Trophoblast cell (in vitro differentiated cells and primary cell): ENCODE measurements around the gene LMAN1L. TPM values are rescaled to one million over a fixed set of nuclear protein-coding genes. Genes with fewer than 3 reads are reported as not detected.

Source experiments
- DNase-seq, 2 donors: peaks; one replicate each; pipeline ENCODE4 v3.0.0-alpha.2; 2016
- H2AFZ ChIP-seq: 2 replicates; pipeline ENCODE4 v1.6.1; 2013; ENCODE audit warnings: low read length, moderate library complexity, mild to moderate bottlenecking; ENCODE audit not compliant: insufficient read depth, poor library complexity
- H2AK5ac ChIP-seq: 2 replicates; pipeline ENCODE4 v1.6.1; 2013; ENCODE audit warnings: mild to moderate bottlenecking, low read length
- H2BK120ac ChIP-seq: 2 replicates; pipeline ENCODE4 v1.6.1; 2013; ENCODE audit warnings: low read length, mild to moderate bottlenecking, moderate library complexity; ENCODE audit not compliant: insufficient read depth, poor library complexity
- H2BK12ac ChIP-seq: 2 replicates; pipeline ENCODE4 v1.6.1; 2013; ENCODE audit warnings: mild to moderate bottlenecking, low read length, moderate library complexity
- H2BK5ac ChIP-seq: 2 replicates; pipeline ENCODE4 v1.6.1; 2013; ENCODE audit warnings: low read length, low read depth, moderate library complexity, mild to moderate bottlenecking; ENCODE audit not compliant: poor library complexity
- H3K14ac ChIP-seq: 2 replicates; pipeline ENCODE4 v1.6.1; 2013; ENCODE audit warnings: mild to moderate bottlenecking, low read length
- H3K18ac ChIP-seq: 2 replicates; pipeline ENCODE4 v1.6.1; 2013; ENCODE audit warnings: mild to moderate bottlenecking, low read length
- H3K23ac ChIP-seq: 2 replicates; pipeline ENCODE4 v1.6.1; 2013; ENCODE audit warnings: low read length
- H3K27ac ChIP-seq: 2 replicates; pipeline ENCODE4 v1.5.1; 2013; ENCODE audit warnings: low read depth, mild to moderate bottlenecking, inconsistent platforms, low read length, moderate library complexity
- H3K27me3 ChIP-seq: 2 replicates; pipeline ENCODE4 v1.6.1; 2013; ENCODE audit warnings: inconsistent platforms, mild to moderate bottlenecking, low read length, moderate library complexity; ENCODE audit not compliant: insufficient read depth
- H3K36me3 ChIP-seq, 2 experiments: 1 replicate in 1 of 2; 2 replicates in 1 of 2; pipeline ENCODE4 v1.6.1; 2013; ENCODE audit warnings: low read length in 2 of 2, mild to moderate bottlenecking in 2 of 2, moderate library complexity in 1 of 2; ENCODE audit not compliant: insufficient read depth in 2 of 2, control insufficient read depth in 1 of 2
- H3K4ac ChIP-seq: 2 replicates; pipeline ENCODE4 v1.6.1; 2013; ENCODE audit warnings: low read depth, mild to moderate bottlenecking, low read length, moderate library complexity
- H3K4me1 ChIP-seq, 2 experiments: 1 replicate in 1 of 2; 2 replicates in 1 of 2; pipeline ENCODE4 v1.6.1; 2013; ENCODE audit warnings: low read length in 2 of 2, mild to moderate bottlenecking in 2 of 2, moderate library complexity in 1 of 2; ENCODE audit not compliant: insufficient read depth in 2 of 2, control insufficient read depth in 1 of 2
- H3K4me2 ChIP-seq: 2 replicates; pipeline ENCODE4 v1.6.1; 2013; ENCODE audit warnings: inconsistent platforms, mild to moderate bottlenecking, low read length, moderate library complexity
- H3K4me3 ChIP-seq: 2 replicates; pipeline ENCODE4 v1.5.1; 2013; ENCODE audit warnings: mild to moderate bottlenecking, low read depth, low read length, inconsistent platforms
- H3K79me1 ChIP-seq: one replicate; pipeline ENCODE4 v1.6.1; 2013; ENCODE audit warnings: low read length
- H3K79me2 ChIP-seq: 2 replicates; pipeline ENCODE4 v1.6.1; 2013; ENCODE audit warnings: low read length, mild to moderate bottlenecking; ENCODE audit not compliant: control insufficient read depth, insufficient read depth, poor library complexity
- H3K9ac ChIP-seq: 2 replicates; pipeline ENCODE4 v1.6.1; 2013; ENCODE audit warnings: mild to moderate bottlenecking, low read length
- H3K9me3 ChIP-seq: 2 replicates; pipeline ENCODE4 v1.6.1; 2013; ENCODE audit warnings: low read depth, mild to moderate bottlenecking, control low read depth, inconsistent platforms, low read length; ENCODE audit not compliant: insufficient read depth
- H4K12ac ChIP-seq: 2 replicates; pipeline ENCODE4 v1.6.1; 2013; ENCODE audit warnings: low read depth, mild to moderate bottlenecking, low read length, moderate library complexity
- H4K8ac ChIP-seq: 2 replicates; pipeline ENCODE4 v1.6.1; 2013; ENCODE audit warnings: low read depth, mild to moderate bottlenecking, low read length, moderate library complexity
- H4K91ac ChIP-seq: one replicate; pipeline ENCODE4 v1.6.1; 2013; ENCODE audit warnings: low read depth, mild to moderate bottlenecking, low read length, moderate library complexity
- WGBS: extraction: QIAGEN DNeasy Blood & Tissue Kit; methylation state at CpG from one replicate; pipeline ENCODE4 v1.1.7; 2013; ENCODE audit warnings: missing lambda C conversion rate; ENCODE audit not compliant: insufficient read length, insufficient coverage; ENCODE audit errors: extremely low coverage; 5-methylcytosine and 5-hydroxymethylcytosine counted together
- polyA plus RNA-seq: library from polyadenylated mRNA; stranded (reverse); fragments of 200-250 nt; gene quantifications from 2 replicates; pipeline ENCODE4 v1.2.3, GENCODE V29; 2013

The LMAN1L gene
- not detected in 2 replicates for polyA plus RNA-seq

DNA sequence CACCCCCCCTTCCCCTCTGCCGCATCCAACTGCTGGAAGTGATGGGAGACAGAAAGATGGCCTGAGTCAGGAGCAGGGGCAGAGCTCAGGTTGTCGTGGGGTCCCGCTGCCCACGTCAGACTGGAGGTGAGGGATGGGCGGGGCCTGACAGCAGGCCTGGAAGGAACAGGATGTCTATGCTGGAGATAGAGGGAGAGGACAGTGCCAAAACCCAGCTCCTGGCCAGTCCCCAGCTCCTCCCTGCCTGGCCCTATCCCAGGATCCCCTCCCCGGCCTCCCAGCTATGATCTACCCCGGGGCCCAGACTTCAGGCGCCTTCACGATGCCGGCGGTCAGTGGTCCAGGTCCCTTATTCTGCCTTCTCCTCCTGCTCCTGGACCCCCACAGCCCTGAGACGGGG, at the start of gene LMAN1L:
Gene LMAN1L (plus strand): TSS at position 303 of the 400 bp plus-strand sequence. CDS start 20 bp downstream, at position 323.
- Histone ChIP-seq H3K23ac (no peak within 1 kb of the TSS), H3K9me3 (peaks cover 2% of the 10 kb centered on the region), H2BK5ac (no peak within 1 kb of the TSS), H3K4me3 (no peak within 1 kb of the TSS), H3K9ac (no peak within 1 kb of the TSS), H2BK120ac (no peak within 1 kb of the TSS), H3K79me2 (no peaks in the 10 kb centered on the region), H2AK5ac (no peak within 1 kb of the TSS), H2BK12ac (no peak within 1 kb of the TSS), H3K4me2 (no peak within 1 kb of the TSS), H3K4ac (no peak within 1 kb of the TSS), H3K27ac (no peak within 1 kb of the TSS), H2AFZ (no peak within 1 kb of the TSS), H3K18ac (no peak within 1 kb of the TSS), H3K4me1 (peaks cover 6 to 9% of the 10 kb centered on the region in 2 experiments), H4K8ac (no peak within 1 kb of the TSS), H3K36me3 (no peaks in the 10 kb centered on the region), H4K12ac (no peak within 1 kb of the TSS), H3K14ac (no peak within 1 kb of the TSS), H3K27me3 (no peaks in the 10 kb centered on the region), H3K79me1 (no peaks in the 10 kb centered on the region), H4K91ac (no peak within 1 kb of the TSS)
- DNase-seq: no peak
- WGBS: no CpG with 5 or more reads among the region's 12 CpGs

DNA sequence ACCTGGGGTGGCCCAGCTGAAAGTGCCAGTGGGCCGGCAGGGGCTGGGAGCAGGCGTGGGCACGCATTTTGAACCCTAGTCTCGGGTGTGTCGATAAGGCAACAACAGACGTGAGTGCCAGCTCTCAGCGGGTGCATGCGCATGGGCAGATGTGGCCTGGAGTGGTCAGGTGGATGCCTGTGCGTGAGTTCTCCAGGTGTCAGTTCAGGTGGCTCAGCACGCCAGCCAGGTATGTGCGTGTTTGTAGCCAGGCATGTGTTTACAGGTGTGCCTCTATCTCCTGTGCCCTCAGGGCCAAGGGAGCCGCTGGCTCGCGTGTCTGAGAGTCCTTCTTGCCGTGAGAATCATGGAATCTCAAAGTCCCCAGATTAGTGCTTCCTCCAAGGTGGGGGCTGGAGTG, 49.2 kb upstream of the LMAN1L start:
- no CpG with 5 or more reads among the region's 15 CpGs for WGBS
- Histone ChIP-seq H2BK12ac (no peak overlapping the region), H3K4me1 (peaks cover 0 to 4% of the 10 kb centered on the region in 2 experiments), H4K8ac (no peak overlapping the region), H2AFZ (no peak overlapping the region), H3K4me3 (no peak overlapping the region), H3K4me2 (no peak overlapping the region), H3K79me2 (no peaks in the 10 kb centered on the region), H3K4ac (no peak overlapping the region), H3K23ac (no peak overlapping the region), H3K9me3 (no peaks in the 10 kb centered on the region), H3K79me1 (no peaks in the 10 kb centered on the region), H3K18ac (no peak overlapping the region), H3K9ac (no peak overlapping the region), H4K12ac (no peak overlapping the region), H2BK5ac (no peak overlapping the region), H2BK120ac (no peak overlapping the region), H2AK5ac (no peak overlapping the region), H3K36me3 (no peaks in the 10 kb centered on the region), H3K14ac (no peak overlapping the region), H3K27me3 (no peaks in the 10 kb centered on the region), H4K91ac (no peak overlapping the region), H3K27ac (no peak overlapping the region)
- DNase-seq: peak; percentile 99

DNA sequence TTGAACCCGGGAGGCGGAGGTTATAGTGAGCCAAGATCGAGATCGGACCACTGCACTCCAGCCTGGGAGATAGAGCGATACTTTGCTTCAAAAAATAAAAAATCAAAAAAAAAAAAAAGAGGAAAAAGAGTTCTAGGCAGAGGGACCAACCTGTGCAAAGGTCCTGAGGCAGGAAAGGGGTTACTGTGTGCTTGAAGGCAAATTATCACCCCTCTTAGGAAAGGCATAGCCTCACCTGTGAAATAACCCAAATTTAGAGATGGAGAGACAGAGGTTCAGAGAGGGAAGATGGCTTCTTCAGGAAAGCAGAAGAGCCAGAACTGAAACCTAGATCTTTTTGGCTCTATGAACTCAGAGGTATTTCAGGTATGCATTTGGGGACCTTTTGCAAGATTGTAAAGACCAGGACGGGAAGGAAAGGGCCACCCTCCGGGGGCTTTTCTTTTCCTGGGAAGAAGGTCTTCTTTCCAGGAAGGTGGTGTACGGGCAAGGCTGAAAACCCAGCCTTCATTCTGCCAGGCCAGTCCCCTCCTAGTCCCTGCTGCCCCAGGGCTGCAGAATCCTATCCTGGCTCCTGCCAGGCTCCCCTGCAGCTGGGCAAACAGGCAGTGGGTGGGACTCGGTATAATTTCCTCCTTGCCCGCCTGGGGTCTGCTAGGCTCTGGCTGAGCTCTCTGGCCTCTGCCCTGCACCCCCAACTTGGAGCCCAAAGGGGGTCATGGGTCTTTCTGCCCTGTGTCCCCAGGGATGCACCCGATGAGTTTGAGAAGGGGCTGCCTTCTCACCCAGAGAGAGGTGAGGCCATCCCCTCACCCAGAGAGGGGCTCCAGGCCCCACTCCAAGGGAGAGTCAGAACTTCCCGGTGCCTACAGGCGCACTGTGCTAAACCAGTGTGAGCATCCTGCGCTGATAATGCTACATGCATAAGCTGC, 45.2 kb upstream of the LMAN1L start:
- no peak overlapping the region for H2BK120ac ChIP-seq
- H2BK5ac ChIP-seq: no peak overlapping the region
- no peak overlapping the region for H3K27ac ChIP-seq
- H3K18ac ChIP-seq: no peak overlapping the region
- H2AK5ac ChIP-seq: no peak overlapping the region
- H4K8ac ChIP-seq: no peak overlapping the region
- H3K27me3 ChIP-seq: no peaks in the 10 kb centered on the region
- no peaks in the 10 kb centered on the region for H3K79me1 ChIP-seq
- no peak overlapping the region for H3K14ac ChIP-seq
- WGBS: no CpG with 5 or more reads among the region's 14 CpGs
- no peak overlapping the region for H4K12ac ChIP-seq
- H4K91ac ChIP-seq: no peak overlapping the region
- no peak for DNase-seq
- no peak overlapping the region for H3K4ac ChIP-seq
- H3K4me3 ChIP-seq: no peak overlapping the region
- H3K9me3 ChIP-seq: no peaks in the 10 kb centered on the region
- no peaks in the 10 kb centered on the region for H3K79me2 ChIP-seq
- no peak overlapping the region for H3K4me2 ChIP-seq
- peaks cover 0 to 4% of the 10 kb centered on the region in 2 experiments for H3K4me1 ChIP-seq
- no peak overlapping the region for H3K9ac ChIP-seq
- H3K36me3 ChIP-seq: no peaks in the 10 kb centered on the region
- H2BK12ac ChIP-seq: no peak overlapping the region
- H3K23ac ChIP-seq: no peak overlapping the region
- H2AFZ ChIP-seq: no peak overlapping the region

DNA sequence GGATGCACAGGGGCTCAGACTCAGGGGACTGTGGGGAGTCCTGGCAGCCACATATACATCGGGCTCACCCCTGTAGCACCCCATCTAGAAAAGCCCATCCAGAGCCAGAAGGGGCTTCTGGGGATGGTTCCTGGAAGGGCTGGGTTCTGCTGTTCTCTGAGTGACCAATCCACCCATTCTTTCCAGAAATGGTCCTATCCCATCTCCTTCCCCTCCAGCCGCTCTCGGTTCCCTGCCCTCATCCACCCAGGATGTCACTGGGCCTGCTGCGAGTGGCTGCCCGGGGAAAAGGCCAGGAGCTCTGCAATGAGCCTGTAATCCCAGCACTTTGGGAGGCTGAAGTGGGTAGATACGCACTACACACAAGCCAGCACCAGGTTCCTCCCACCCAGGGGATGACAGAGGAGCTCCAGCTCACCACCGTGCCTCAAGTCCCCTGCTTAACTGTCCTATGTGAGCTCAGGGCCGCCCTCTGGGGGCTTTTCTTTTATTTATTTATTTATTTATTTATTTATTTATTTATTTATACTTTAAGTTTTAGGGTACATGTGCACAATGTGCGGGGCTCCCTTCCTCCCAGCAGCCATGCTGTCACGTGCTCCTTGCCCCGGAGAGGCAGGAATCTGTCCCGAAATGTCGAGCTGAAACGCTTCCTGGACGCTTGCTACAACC, 44.4 kb upstream of the LMAN1L start:
- H4K12ac ChIP-seq: no peak overlapping the region

More for the DNA sequence above, 44.4 kb upstream of the LMAN1L start:
- no peak for DNase-seq
- no peak overlapping the region for H4K91ac ChIP-seq
- no peaks in the 10 kb centered on the region for H3K9me3 ChIP-seq
- no peak overlapping the region for H3K14ac ChIP-seq
- no peak overlapping the region for H3K9ac ChIP-seq
- H3K27ac ChIP-seq: no peak overlapping the region
- H2BK120ac ChIP-seq: no peak overlapping the region
- H2AK5ac ChIP-seq: no peak overlapping the region
- H3K18ac ChIP-seq: no peak overlapping the region
- no peak overlapping the region for H2AFZ ChIP-seq
- H3K79me1 ChIP-seq: no peaks in the 10 kb centered on the region
- H2BK12ac ChIP-seq: no peak overlapping the region
- H3K36me3 ChIP-seq: no peaks in the 10 kb centered on the region
- H3K4ac ChIP-seq: no peak overlapping the region
- no CpG with 5 or more reads among the region's 15 CpGs for WGBS
- no peaks in the 10 kb centered on the region for H3K27me3 ChIP-seq
- H3K4me1 ChIP-seq: peaks cover 0 to 1% of the 10 kb centered on the region in 2 experiments
- H3K4me2 ChIP-seq: peak overlapping the region; percentile 2
- no peak overlapping the region for H3K4me3 ChIP-seq
- no peak overlapping the region for H2BK5ac ChIP-seq
- H3K23ac ChIP-seq: no peak overlapping the region
- H3K79me2 ChIP-seq: no peaks in the 10 kb centered on the region
- no peak overlapping the region for H4K8ac ChIP-seq
